Left lung (tissue), 10 donors: ENCODE data around the gene TMIE. TPM values are rescaled to one million over a fixed set of nuclear protein-coding genes. Genes with fewer than 3 reads are reported as not detected.

Experiments used
- ATAC-seq: fragments of 200-7000 bp; cut with Tn5 transposase; one replicate; pipeline ENCODE4 v1.9.1; 2020; ENCODE audit warnings: moderate library complexity
- DNase-seq, 4 donors: peaks; one replicate each; pipeline ENCODE4 v3.0.0-alpha.2; 2013 to 2020
- H3K27ac ChIP-seq, 2 donors: fragments of 200-600 bp; sonication (generic) in 1 of 2; one replicate each; pipeline versions ENCODE4 v1.5.0 to v1.8.0; 2020 to 2021
- H3K27me3 ChIP-seq, 2 donors: fragments of 200-600 bp; sonication (generic) in 1 of 2; one replicate each; pipeline versions ENCODE4 v1.5.0 to v1.8.0; 2020 to 2021
- H3K36me3 ChIP-seq, 2 donors: fragments of 200-600 bp; sonication (generic) in 1 of 2; one replicate each; pipeline versions ENCODE4 v1.5.0 to v1.8.0; 2020 to 2021
- H3K4me1 ChIP-seq, 2 donors: fragments of 200-600 bp; one replicate each; pipeline ENCODE4 v1.8.0; 2021
- H3K4me3 ChIP-seq, 2 donors: fragments of 200-600 bp; sonication (generic) in 1 of 2; one replicate each; pipeline versions ENCODE4 v1.5.0 to v1.8.0; 2020 to 2021; ENCODE audit warnings: mild to moderate bottlenecking in 1 of 2
- H3K9me3 ChIP-seq, 2 donors: fragments of 200-600 bp; sonication (generic) in 1 of 2; one replicate each; pipeline versions ENCODE4 v1.5.0 to v1.8.0; 2020 to 2021
- intact Hi-C, 2 donors: fragments of 100-400 bp; cut with DNase I; formaldehyde crosslinking; loops; one replicate each; pipeline versions ENCODE4 v1.11.2 to v1.14.2; 2022
- polyA plus RNA-seq, 6 donors: library from polyadenylated mRNA; unstranded; fragments of 120-200 nt; gene quantifications; one replicate each; pipeline ENCODE4 v1.2.1, GENCODE V29; 2013; ENCODE audit not compliant: insufficient read length in 6 of 6
- total RNA-seq, 2 donors: library from RNA; stranded (reverse); fragmentation: NEBNext Ultra II Directional; extraction: Animal tissue kit (Norgen Biotek cat#: 25700); gene quantifications; one replicate each; pipeline ENCODE4 v1.2.1, GENCODE V29; 2021
- TF ChIP-seq, protein P1 (sequence below), 2 donors: fragments of 200-600 bp; sonication (generic) in 1 of 2; IDR thresholded peaks; one replicate each; pipeline versions ENCODE4 v1.5.0 to v1.8.0; 2021; ENCODE audit warnings: antibody characterized with exemption in 2 of 2
- donor health status: DM: no; HTN: yes; CAD: no.
- donor health status: DM: no; HTN: no; CAD: no.

TMIE gene
- total and polyA plus RNA-seq, 8 donors = 0.23 to 0.82 (median 0.48) TPM; not detected in 1

DNA sequence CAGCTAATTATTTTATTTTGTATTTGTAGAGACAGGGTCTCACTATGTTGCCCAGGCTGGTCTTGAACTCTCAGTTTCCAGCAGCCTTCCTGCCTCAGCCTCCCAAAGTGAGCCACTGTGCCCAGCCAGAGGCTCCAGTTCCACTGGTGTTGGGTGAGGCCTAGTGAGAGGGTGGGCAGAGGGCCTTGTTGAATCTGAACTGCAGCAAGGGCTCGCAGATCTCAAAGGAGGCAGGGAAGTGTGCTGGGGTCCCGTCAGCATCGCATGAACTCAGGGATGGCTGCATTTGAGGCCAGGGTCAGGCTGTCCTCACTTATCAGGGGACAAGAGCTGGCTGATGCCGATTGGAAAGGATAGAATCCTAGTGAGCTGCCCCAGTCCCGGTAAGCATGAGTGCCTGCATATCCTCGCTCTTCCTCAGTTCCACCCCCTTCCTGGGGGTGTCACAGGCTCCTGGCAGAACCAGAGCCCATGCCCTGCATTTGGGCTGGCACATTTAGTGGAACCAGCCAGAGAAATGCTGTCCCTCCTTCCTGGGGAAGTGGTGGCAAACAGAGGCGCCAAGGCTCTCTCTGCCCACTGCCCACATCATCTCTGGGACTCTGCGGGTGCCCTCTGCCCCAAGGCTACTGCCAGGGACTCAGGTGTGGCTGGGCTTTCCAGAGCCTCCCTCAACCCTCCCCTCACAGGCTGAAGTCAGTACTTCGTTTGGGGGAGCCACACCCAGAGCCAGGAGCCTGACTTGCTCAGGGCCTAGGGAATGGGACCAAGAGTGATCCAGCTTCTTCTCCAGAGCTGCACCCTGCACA is 31.8 kb upstream of the TMIE start:
- DNase-seq (peak in 2 of 4 donors; percentile 28 to 41), ATAC-seq (no peak)
- H3K27me3 ChIP-seq = no peaks in the 10 kb centered on the region
- H3K4me1 ChIP-seq = no peaks in the 10 kb centered on the region
- intact Hi-C loops = no loop called here
- TF ChIP-seq, protein P1, sequence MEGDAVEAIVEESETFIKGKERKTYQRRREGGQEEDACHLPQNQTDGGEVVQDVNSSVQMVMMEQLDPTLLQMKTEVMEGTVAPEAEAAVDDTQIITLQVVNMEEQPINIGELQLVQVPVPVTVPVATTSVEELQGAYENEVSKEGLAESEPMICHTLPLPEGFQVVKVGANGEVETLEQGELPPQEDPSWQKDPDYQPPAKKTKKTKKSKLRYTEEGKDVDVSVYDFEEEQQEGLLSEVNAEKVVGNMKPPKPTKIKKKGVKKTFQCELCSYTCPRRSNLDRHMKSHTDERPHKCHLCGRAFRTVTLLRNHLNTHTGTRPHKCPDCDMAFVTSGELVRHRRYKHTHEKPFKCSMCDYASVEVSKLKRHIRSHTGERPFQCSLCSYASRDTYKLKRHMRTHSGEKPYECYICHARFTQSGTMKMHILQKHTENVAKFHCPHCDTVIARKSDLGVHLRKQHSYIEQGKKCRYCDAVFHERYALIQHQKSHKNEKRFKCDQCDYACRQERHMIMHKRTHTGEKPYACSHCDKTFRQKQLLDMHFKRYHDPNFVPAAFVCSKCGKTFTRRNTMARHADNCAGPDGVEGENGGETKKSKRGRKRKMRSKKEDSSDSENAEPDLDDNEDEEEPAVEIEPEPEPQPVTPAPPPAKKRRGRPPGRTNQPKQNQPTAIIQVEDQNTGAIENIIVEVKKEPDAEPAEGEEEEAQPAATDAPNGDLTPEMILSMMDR (IDR thresholded peaks at IDR 0.05) = no peak
- H3K9me3 ChIP-seq = no peaks in the 10 kb centered on the region
- peaks cover 0 to 32% of the 10 kb centered on the region in 2 donors for H3K36me3 ChIP-seq
- no peak overlapping the region for H3K4me3 ChIP-seq
- no peak overlapping the region for H3K27ac ChIP-seq

DNA sequence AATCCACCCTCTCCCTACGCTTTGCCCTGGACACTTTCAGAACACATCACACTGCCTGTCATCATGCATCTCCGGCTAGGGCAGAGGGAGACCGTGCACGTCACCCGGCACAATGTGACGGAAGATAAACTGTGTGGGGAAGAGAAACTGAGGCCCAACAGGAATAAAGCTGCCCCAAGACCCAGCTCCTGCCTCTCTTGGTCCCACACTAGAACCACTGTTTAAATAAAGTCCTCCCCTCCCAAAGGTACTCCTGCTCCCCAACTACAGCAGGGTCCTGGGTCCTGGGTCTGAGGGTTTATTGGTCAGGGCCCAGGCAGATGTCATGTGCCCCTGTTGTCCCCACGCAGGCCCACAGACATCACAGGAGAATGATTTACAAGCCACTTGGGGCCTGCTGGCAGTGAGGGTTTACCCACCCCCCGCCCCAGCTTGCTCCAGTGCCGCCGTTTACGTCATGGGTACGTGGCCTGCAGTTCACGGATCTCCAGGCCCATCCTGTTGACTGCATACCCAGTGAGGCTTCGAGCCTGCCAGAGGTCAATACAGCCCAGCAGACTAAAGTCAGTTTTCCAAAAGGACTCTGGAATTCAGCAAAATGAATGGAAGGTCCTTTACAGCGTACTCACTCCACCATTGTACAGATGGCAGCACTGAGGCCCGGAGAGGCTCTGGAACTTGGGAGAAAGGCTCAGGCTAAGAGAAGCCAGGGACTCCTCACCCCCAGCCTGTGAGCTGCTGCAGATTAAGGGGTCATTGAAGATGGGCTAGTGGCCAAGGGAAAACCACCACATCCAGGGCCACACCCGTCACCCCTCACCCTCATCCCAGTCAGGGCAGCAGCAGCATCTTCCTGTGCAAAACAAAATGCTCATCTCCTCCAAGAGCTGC is 30.9 kb upstream of the TMIE start:
- peak in 2 of 4 donors; percentile 17 to 31 for DNase-seq
- intact Hi-C loops = no loop called here
- no peaks in the 10 kb centered on the region for H3K4me1 ChIP-seq
- no peak overlapping the region for H3K27ac ChIP-seq
- H3K9me3 ChIP-seq = no peaks in the 10 kb centered on the region
- no peak for ATAC-seq
- no peak overlapping the region for H3K4me3 ChIP-seq
- H3K27me3 ChIP-seq = no peaks in the 10 kb centered on the region
- peaks cover 0 to 40% of the 10 kb centered on the region in 2 donors for H3K36me3 ChIP-seq
- TF ChIP-seq, protein P1 (IDR thresholded peaks at IDR 0.05) = no peak

DNA sequence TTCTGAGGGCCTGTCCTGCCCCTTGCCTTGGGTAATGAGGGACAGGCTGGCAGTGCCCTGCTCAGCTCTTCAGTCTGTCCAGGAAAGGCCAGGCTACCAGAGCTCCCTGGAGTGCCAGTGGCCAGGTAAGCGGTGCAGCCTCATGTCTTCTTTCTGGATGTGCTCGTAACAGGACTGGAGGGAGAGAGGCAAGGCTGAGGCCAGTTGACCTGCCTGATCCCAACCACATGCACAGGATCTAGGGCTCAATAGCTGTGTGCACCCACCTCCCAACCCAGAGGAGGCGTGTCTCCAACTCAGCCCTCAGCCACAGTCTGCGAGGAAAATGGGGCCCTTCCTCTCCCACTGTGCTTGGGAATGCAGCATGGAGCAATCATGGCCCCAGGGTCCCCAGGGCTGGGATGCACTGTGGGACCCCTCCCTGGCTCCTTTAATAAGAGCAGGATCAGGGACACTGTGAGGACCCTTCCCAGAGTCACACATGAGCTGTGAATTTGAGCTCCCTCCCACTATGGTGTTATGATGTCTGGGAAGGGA is 30.2 kb upstream of the TMIE start:
- Histone ChIP-seq H3K4me3 (no peak overlapping the region), H3K4me1 (no peaks in the 10 kb centered on the region), H3K9me3 (no peaks in the 10 kb centered on the region), H3K27me3 (no peaks in the 10 kb centered on the region), H3K27ac (no peak overlapping the region), H3K36me3 (peaks cover 0 to 47% of the 10 kb centered on the region in 2 donors)
- ATAC-seq = no peak
- intact Hi-C loops = no loop called here
- TF ChIP-seq, protein P1 (IDR thresholded peaks at IDR 0.05) = no peak
- DNase-seq = peak in 2 of 4 donors; percentile 20 to 34

DNA sequence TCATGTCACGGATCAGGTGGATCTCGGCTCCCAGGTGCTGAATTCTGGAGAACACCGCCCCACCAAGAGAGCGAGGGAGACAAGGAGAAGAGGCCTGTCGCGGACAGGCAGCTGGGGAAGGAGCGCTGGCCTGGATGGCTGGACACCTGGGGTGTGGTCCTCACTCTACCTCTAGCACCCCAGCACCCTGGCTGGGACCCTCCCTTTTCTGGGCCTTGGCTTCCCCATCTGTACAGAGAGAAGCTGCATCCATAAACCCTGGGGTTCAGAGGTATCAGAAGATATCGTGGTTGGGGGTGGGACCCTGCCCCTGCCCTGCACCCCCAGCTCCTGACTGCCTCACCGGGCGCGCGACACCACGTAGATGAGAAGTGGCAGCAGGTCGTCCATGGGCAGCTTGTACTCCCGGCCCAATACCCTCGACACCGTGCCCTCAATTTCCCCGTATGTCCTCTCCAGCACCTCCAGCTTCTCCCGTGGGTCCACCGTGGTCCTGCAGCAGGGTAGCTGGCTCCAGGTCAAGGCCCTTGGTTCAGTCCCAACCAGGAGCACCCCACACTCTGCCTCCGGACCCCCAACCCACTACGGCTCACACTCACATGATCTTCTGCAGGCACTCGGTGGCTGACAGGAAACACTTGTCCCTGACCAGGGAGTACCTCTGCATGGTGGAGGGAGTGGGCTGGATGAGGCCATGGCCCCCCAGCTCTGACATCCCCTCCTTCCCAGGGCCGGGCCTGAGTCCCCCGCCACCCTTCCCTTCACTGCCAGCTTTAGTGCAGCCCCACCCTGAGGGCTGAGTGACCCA is 29.4 kb upstream of the TMIE start:
- H3K4me1 ChIP-seq = no peaks in the 10 kb centered on the region
- intact Hi-C loops = no loop called here
- no peak overlapping the region for H3K4me3 ChIP-seq
- no peaks in the 10 kb centered on the region for H3K9me3 ChIP-seq
- no peaks in the 10 kb centered on the region for H3K27me3 ChIP-seq
- TF ChIP-seq, protein P1 (IDR thresholded peaks at IDR 0.05) = no peak
- no peak overlapping the region for H3K27ac ChIP-seq
- DNase-seq (peak in 2 of 4 donors; percentile 24 to 63), ATAC-seq (no peak)
- peaks cover 0 to 54% of the 10 kb centered on the region in 2 donors for H3K36me3 ChIP-seq
